Heart right ventricle (tissue), 16 donors: ENCODE results near the gene DTNA. TPM values are rescaled to one million over a fixed set of nuclear protein-coding genes. Genes with fewer than 3 reads are reported as not detected.
A peak's percentile ranks its signal among the peaks of the same experiment; 100 is the strongest.
"Not testable (repeated sequence)": the region's sequence is repeated elsewhere in the genome, so short reads cannot be mapped to it uniquely, and the experiment has no call there.

ENCODE experiments used
- ATAC-seq, 8 donors: fragments of 200-7000 bp; cut with Tn5 transposase; one replicate each; pipeline ENCODE4 v1.9.1; 2020; ENCODE audit warnings: mild to moderate bottlenecking in 8 of 8, moderate library complexity in 8 of 8, moderate number of reproducible peaks in 1 of 8
- DNase-seq, 2 donors: peaks; one replicate each; pipeline ENCODE4 v3.0.0-alpha.2; 2020
- H3K27ac ChIP-seq, 10 donors: fragments of 200-600 bp; sonication (generic) in 2 of 10; one replicate each; pipeline versions ENCODE4 v1.5.0 to v1.8.0; 2020 to 2022; ENCODE audit warnings: mild to moderate bottlenecking in 3 of 10
- H3K27me3 ChIP-seq, 7 donors: fragments of 200-600 bp; one replicate each; pipeline ENCODE4 v1.8.0; 2021 to 2022; ENCODE audit warnings: mild to moderate bottlenecking in 2 of 7
- H3K36me3 ChIP-seq, 9 donors: fragments of 200-600 bp; sonication (generic) in 1 of 9; one replicate each; pipeline versions ENCODE4 v1.5.0 to v1.8.0; 2020 to 2022; ENCODE audit warnings: mild to moderate bottlenecking in 2 of 9
- H3K4me1 ChIP-seq, 9 donors: fragments of 200-600 bp; sonication (generic) in 1 of 9; one replicate each; pipeline versions ENCODE4 v1.5.0 to v1.8.0; 2020 to 2022; ENCODE audit warnings: mild to moderate bottlenecking in 4 of 9
- H3K4me3 ChIP-seq, 10 donors: fragments of 200-600 bp; sonication (generic) in 2 of 10; one replicate each; pipeline versions ENCODE4 v1.5.0 to v1.8.0; 2020 to 2022; ENCODE audit warnings: mild to moderate bottlenecking in 7 of 10, moderate library complexity in 2 of 10
- H3K9me3 ChIP-seq, 11 donors: fragments of 200-600 bp in 10 of 11; sonication (generic) in 2 of 11; one replicate each; pipeline versions ENCODE4 v1.5.0 to v1.8.0; 2013 to 2022; ENCODE audit warnings: mild to moderate bottlenecking in 2 of 11, control low read depth in 1 of 11, moderate library complexity in 1 of 11
- CTCF ChIP-seq, 9 donors: fragments of 200-600 bp; sonication (generic) in 2 of 9; IDR thresholded peaks; one replicate each; pipeline versions ENCODE4 v1.5.0 to v1.8.0; 2021 to 2022; ENCODE audit warnings: antibody characterized with exemption in 9 of 9, mild to moderate bottlenecking in 5 of 9, moderate library complexity in 1 of 9
- WGBS, 2 donors: extraction: QIAGEN DNeasy Blood & Tissue Kit; methylation state at CpG; one replicate each; pipeline ENCODE4 v1.1.7; 2013; ENCODE audit warnings: inconsistent platforms in 1 of 2; 5-methylcytosine and 5-hydroxymethylcytosine counted together
- intact Hi-C, 10 donors: fragments of 100-400 bp; cut with DNase I; formaldehyde crosslinking; loops; one replicate each; pipeline versions ENCODE4 v1.11.1 to v1.14.2; 2022
- polyA plus RNA-seq, 2 donors: library from polyadenylated mRNA; stranded (reverse); fragments of 200-250 nt; gene quantifications; one replicate each; pipeline ENCODE4 v1.2.3, GENCODE V29; 2013
- total RNA-seq, 10 donors: library from RNA; stranded (reverse); fragmentation: NEBNext Ultra II Directional in 3 of 10; extraction: Animal tissue kit (Norgen Biotek cat#: 25700) in 3 of 10; gene quantifications; one replicate each; pipeline versions ENCODE4 v1.2.1 to v1.2.4, GENCODE V29; 2021 to 2023
- donor health status: Arrhythmogenic right ventricular cardiomyopathy.
- donor health status: ischemic (EF 13 %, LVEDD 7.1; RV severe dilation, severe dysfunction).
- donor health status: healthy with polysubstance abuse.
- donor health status: DM: no; HTN: yes; CAD: no.
- donor health status: DM: no; HTN: no; CAD: no.
- donor health status: ischemic (EF 25% LVEDD 6.9; RV normal size, moderate dysfunction).
- donor health status: ischemic (EF 25% LVEDD 5.7; RV mildly dilated, moderate dysfunction).
- donor health status: healthy.
- donor health status: DM: yes; HTN: yes; CAD: no.
- donor health status: Ischemic cardiomyopathy.
- donor health status: ischemic (EF 35%, LVEDD 5.7; RV mildly dilated, moderate dysfunction).
- donor health status: nonischemic (EF 11% LVEDD 7.7; RV severe dilation, severe dysfunction).
- donor health status: DM: yes; HTN: yes; CAD: no.
- donor health status: PGD.
- donor health status: ischemic (EF 29% LVEDD 5.4; RV normal size, mild dysfunction).
- donor health status: nonischemic (EF 23%, LVEDD 6.1; RV moderate dilation, normal function).

Gene DTNA
- total and polyA plus RNA-seq, 12 donors, result 65.4 to 198 (median 179) TPM

DNA sequence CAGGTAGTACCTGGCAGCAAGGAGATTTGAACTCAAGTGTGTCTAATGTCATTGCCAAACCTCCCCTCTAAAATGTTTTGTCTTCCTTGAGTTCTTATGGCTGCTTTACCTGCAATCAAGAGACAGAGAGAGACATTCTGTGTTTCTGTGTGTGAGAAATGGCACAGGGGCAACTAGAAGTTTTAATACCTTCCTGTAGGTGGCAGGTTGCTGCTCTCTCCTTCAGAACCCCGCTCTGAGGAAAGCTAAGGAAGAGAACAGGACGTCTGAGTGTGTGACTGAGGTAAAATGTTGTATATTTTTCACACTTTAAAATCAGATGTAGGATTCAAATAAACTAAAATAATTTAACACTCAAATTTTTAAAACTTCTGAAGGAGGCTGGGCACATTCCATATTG, 19.2 kb downstream of the DTNA start:
- TF ChIP-seq CTCF (IDR thresholded peaks at IDR 0.05), result peak in 8 of 9 donors; percentile 16 to 53 (median 41)
- peaks cover 0 to 18% (median 6%) of the 10 kb centered on the region in 11 donors for H3K9me3 ChIP-seq
- H3K27me3 ChIP-seq, result no peaks in the 10 kb centered on the region
- ATAC-seq (peak in 5 of 8 donors; percentile 62 to 74 (median 66)), DNase-seq (no peak)
- no peak overlapping the region for H3K4me3 ChIP-seq
- H3K4me1 ChIP-seq, result peaks cover 5 to 39% (median 14%) of the 10 kb centered on the region in 9 donors
- peak overlapping the region in 9 of 10 donors; percentile 43 to 69 (median 64) for H3K27ac ChIP-seq
- WGBS, 2 donors, result 33 to 43% methylated on average over 2 of the region's 2 CpGs
- intact Hi-C loops, result loop anchor here in 2 of 10 donors (2.0 to 10.0 kb wide), 2 partner anchors 64 to 70 kb away; no protein-coding TSS in a partner anchor
- no peaks in the 10 kb centered on the region for H3K36me3 ChIP-seq

DNA sequence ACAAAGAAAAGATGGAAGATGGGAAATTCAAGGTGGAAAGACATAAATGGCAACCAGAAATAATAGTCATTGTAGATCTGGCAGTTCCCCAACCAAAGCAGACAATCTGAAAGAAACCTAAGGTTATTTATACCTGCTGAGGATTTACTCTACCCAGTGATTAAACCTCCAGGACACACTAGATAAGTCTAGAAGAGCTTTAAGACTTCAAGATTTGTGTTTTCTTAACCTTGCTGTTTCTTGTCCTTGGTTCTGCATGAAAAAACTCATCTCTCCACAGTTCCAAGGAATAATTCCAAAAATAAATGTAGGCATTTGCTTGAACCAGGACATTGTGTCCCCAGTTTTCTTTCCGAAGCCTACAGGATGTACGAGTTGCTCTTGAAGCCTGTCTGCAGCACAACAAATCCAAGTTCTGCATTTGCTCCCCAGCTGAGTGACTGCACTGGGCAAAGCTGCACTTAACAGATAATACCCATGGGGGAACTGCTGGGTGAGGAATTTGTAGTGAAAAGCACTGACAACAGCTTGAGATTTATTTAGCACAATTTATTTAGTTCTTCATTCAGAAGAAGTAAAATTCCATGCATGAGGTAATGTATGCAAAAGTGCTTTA, 19.8 kb downstream of the DTNA start:
- 23 to 32% methylated on average over 2 of the region's 2 CpGs for WGBS, 2 donors
- Histone ChIP-seq H3K27ac (peak overlapping the region in 9 of 10 donors; percentile 43 to 74 (median 66)), H3K4me3 (no peak overlapping the region), H3K9me3 (peaks cover 0 to 12% (median under 1%) of the 10 kb centered on the region in 11 donors), H3K27me3 (no peaks in the 10 kb centered on the region), H3K36me3 (no peaks in the 10 kb centered on the region), H3K4me1 (peaks cover 5 to 39% (median 14%) of the 10 kb centered on the region in 9 donors)
- DNase-seq (no peak), ATAC-seq (peak in 7 of 8 donors; percentile 61 to 91 (median 70))
- TF ChIP-seq CTCF (IDR thresholded peaks at IDR 0.05), result no peak
- intact Hi-C loops, result loop anchor here in 2 of 10 donors (2.0 to 10.0 kb wide), 2 partner anchors 65 to 71 kb away; no protein-coding TSS in a partner anchor

DNA sequence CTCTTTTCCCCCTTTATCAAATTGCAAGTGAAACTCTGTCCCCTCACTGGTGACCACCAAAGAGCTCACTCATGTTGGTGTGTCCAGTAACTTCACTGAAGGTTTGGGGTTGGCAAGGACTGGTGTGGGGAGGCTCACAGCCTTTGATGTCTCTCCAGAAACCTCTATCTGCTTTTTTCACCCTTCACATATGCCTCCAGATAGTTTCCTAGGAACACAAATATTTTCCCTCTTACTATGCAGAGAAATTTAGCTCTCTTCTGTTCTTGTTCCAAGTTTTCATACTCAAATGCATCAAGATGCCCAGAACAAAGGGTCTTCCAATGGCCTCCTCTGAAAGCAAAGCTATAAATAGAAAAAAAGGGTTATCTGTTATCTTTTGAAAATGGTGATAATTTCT, 20.7 kb downstream of the DTNA start:
- intact Hi-C loops, result no loop called here
- DNase-seq (no peak), ATAC-seq (peak; percentile 56 to 84 (median 79))
- H3K4me1 ChIP-seq, result peaks cover 5 to 39% (median 14%) of the 10 kb centered on the region in 9 donors
- no peak for TF ChIP-seq CTCF (IDR thresholded peaks at IDR 0.05)
- H3K9me3 ChIP-seq, result peaks cover 0 to 3% (median 0%) of the 10 kb centered on the region in 11 donors
- peak overlapping the region in 9 of 10 donors; percentile 43 to 74 (median 66) for H3K27ac ChIP-seq
- H3K27me3 ChIP-seq, result no peaks in the 10 kb centered on the region
- no peaks in the 10 kb centered on the region for H3K36me3 ChIP-seq
- no peak overlapping the region for H3K4me3 ChIP-seq

- no peak for TF ChIP-seq CTCF (IDR thresholded peaks at IDR 0.05)
- no peak for ATAC-seq
- 70 to 77% methylated on average over 1 of the region's 1 CpG for WGBS, 2 donors
- intact Hi-C loops, result no loop called here
- no peaks in the 10 kb centered on the region for H3K36me3 ChIP-seq
- no peak overlapping the region for H3K4me3 ChIP-seq
- DNase-seq, result no peak
- H3K27ac ChIP-seq, result no peak overlapping the region
- peaks cover 5 to 49% (median 25%) of the 10 kb centered on the region in 9 donors for H3K4me1 ChIP-seq
- H3K9me3 ChIP-seq, result no peaks in the 10 kb centered on the region
- H3K27me3 ChIP-seq, result no peaks in the 10 kb centered on the region
Observed at GRCh38 chr18:34734056-34734455, 24.0 kb downstream of the DTNA start.

- DNase-seq, H3K9me3 ChIP-seq, H3K27me3 ChIP-seq, intact Hi-C loops, H3K36me3 ChIP-seq, H3K4me3 ChIP-seq, H3K27ac ChIP-seq, ATAC-seq: not testable (repeated sequence)
- H3K4me1 ChIP-seq, result peaks cover 5 to 51% (median 21%) of the 10 kb centered on the region in 9 donors
Observed at GRCh38 chr18:34734526-34734925, 24.4 kb downstream of the DTNA start.
